Testis (tissue), 3 donors: ENCODE data around the gene NR6A1. TPM values are rescaled to one million over a fixed set of nuclear protein-coding genes. Genes with fewer than 3 reads are reported as not detected.

Source experiments
- DNase-seq: peaks from one replicate; pipeline ENCODE4 v3.0.0-alpha.2; 2019
- H3K27ac ChIP-seq, 2 donors: fragments of 200-600 bp; sonication (generic); one replicate each; pipeline ENCODE4 v1.5.1; 2019
- H3K27me3 ChIP-seq: fragments of 200-600 bp; sonication (generic); one replicate; pipeline ENCODE4 v1.5.1; 2019
- H3K36me3 ChIP-seq: fragments of 200-600 bp; sonication (generic); one replicate; pipeline ENCODE4 v1.5.1; 2017; ENCODE audit warnings: low read depth; ENCODE audit errors: missing control alignments
- H3K4me1 ChIP-seq: fragments of 200-600 bp; sonication (generic); one replicate; pipeline ENCODE4 v1.5.1; 2019
- H3K4me3 ChIP-seq, 2 donors: fragments of 200-600 bp; sonication (generic); one replicate each; pipeline ENCODE4 v1.5.1; 2017 to 2019
- H3K9me3 ChIP-seq: fragments of 200-600 bp; sonication (generic); one replicate; pipeline ENCODE4 v1.5.1; 2017
- CTCF ChIP-seq, 3 experiments: fragments of 450-650 bp in 2 of 3; fragments of 200-600 bp in 1 of 3; sonication (generic) in 1 of 3; IDR thresholded peaks; one replicate each; pipeline ENCODE4 v1.5.1; 2016 to 2019; ENCODE audit warnings: antibody characterized with exemption in 3 of 3, mild to moderate bottlenecking in 2 of 3, moderate library complexity in 1 of 3
- POLR2A ChIP-seq: fragments of 450-650 bp; IDR thresholded peaks from one replicate; pipeline ENCODE4 v1.6.1; 2017; ENCODE audit warnings: antibody characterized with exemption, mild to moderate bottlenecking, moderate library complexity
- WGBS, 2 donors: methylation state at CpG; one replicate each; pipeline ENCODE4 v1.1.5; 2018; 5-methylcytosine and 5-hydroxymethylcytosine counted together
- intact Hi-C: fragments of 100-400 bp; cut with DNase I; formaldehyde crosslinking; loops from one replicate; pipeline ENCODE4 v1.15.1; 2023; ENCODE audit warnings: low total_unique reads
- polyA plus RNA-seq: library from polyadenylated mRNA; stranded (reverse); fragments of 350-450 nt; fragmentation: Illumina TruSeq; extraction: RNeasy Lipid Tissue Mini Kit (QIAGEN cat#74804); gene quantifications from one replicate; pipeline ENCODE4 v1.2.3, GENCODE V29; 2014; ENCODE audit warnings: low read depth, low replicate concordance; ENCODE audit not compliant: insufficient read depth
- total RNA-seq, 2 donors: library from RNA; depleted of rRNA; stranded (reverse); fragments of >200 nt; gene quantifications; one replicate each; pipeline ENCODE4 v1.2.3, GENCODE V29; 2016

Gene NR6A1
- total and polyA plus RNA-seq, 3 donors from 2014 or later = 54.6 to 100 (median 92.1) TPM

GRCh38 chr9:124788542-124789217, 17.6 kb upstream of the NR6A1 start:
- DNase-seq = no peak
- no peaks in the 10 kb centered on the region for H3K36me3 ChIP-seq
- TF ChIP-seq CTCF (IDR thresholded peaks at IDR 0.05) = no peak
- TF ChIP-seq POLR2A = no peak

GRCh38 chr9:124786881-124787573, 15.9 kb upstream of the NR6A1 start:
- DNase-seq = no peak
- intact Hi-C loops = no loop called here
- H3K27ac ChIP-seq = no peak overlapping the region

More at GRCh38 chr9:124788542-124789217, 17.6 kb upstream of the NR6A1 start:
- Histone ChIP-seq H3K4me3 (no peak overlapping the region), H3K27me3 (no peaks in the 10 kb centered on the region), H3K27ac (no peak overlapping the region), H3K4me1 (no peaks in the 10 kb centered on the region), H3K9me3 (no peaks in the 10 kb centered on the region)
- intact Hi-C loops = no loop called here
- 89 to 91% methylated on average over 3 of the region's 3 CpGs for WGBS, 2 donors

DNA sequence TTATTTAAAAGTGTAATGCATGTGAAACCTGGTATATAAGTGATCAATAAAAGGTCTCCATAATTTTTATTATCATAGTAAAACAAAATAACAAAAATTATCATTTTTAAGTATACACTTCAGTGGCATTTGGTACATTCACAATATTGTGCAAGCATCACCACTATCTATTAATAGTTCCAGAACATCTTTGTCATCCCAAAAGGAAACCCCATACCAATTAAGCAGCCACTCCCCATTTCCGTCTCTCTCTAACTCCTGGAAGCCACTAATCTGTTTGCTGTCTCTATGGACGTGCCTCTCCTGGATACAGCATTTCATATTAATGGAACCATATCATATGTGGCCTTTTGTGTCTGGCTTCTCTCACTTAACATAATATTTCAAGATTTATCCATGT, 13.4 kb upstream of the NR6A1 start:
- no peaks in the 10 kb centered on the region for H3K27me3 ChIP-seq
- WGBS, 2 donors = 31 to 39% methylated on average over 2 of the region's 2 CpGs
- no peak overlapping the region for H3K27ac ChIP-seq
- H3K36me3 ChIP-seq = no peaks in the 10 kb centered on the region
- H3K4me3 ChIP-seq = no peak overlapping the region
- DNase-seq = no peak
- H3K4me1 ChIP-seq = no peaks in the 10 kb centered on the region
- intact Hi-C loops = no loop called here
- TF ChIP-seq POLR2A = no peak
- TF ChIP-seq CTCF (IDR thresholded peaks at IDR 0.05) = no peak
- H3K9me3 ChIP-seq = no peaks in the 10 kb centered on the region

More at GRCh38 chr9:124786881-124787573, 15.9 kb upstream of the NR6A1 start:
- H3K4me1 ChIP-seq = no peaks in the 10 kb centered on the region
- WGBS, 2 donors = 30 to 82% methylated on average over 10 to 20 of the region's 20 CpGs
- H3K36me3 ChIP-seq = no peaks in the 10 kb centered on the region
- no peak overlapping the region for H3K4me3 ChIP-seq
- TF ChIP-seq CTCF (IDR thresholded peaks at IDR 0.05) (no peak), POLR2A (no peak)
- H3K9me3 ChIP-seq = no peaks in the 10 kb centered on the region
- H3K27me3 ChIP-seq = no peaks in the 10 kb centered on the region

- TF ChIP-seq CTCF (IDR thresholded peaks at IDR 0.05) (no peak), POLR2A (no peak)
- intact Hi-C loops = no loop called here
- H3K9me3 ChIP-seq = no peaks in the 10 kb centered on the region
- no peak for DNase-seq
- 66 to 74% methylated on average over 2 of the region's 2 CpGs for WGBS, 2 donors
- H3K27me3 ChIP-seq = no peaks in the 10 kb centered on the region
- H3K4me1 ChIP-seq = no peaks in the 10 kb centered on the region
- no peaks in the 10 kb centered on the region for H3K36me3 ChIP-seq
- no peak overlapping the region for H3K27ac ChIP-seq
- H3K4me3 ChIP-seq = no peak overlapping the region
These were observed 12.7 kb upstream of the NR6A1 start for GRCh38 chr9:124783830-124784229.
